Muscle of back (tissue), 11 donors: ENCODE measurements around the gene NIN. TPM values are rescaled to one million over a fixed set of nuclear protein-coding genes. Genes with fewer than 3 reads are reported as not detected.

Experiments
- DNase-seq, 3 donors: peaks; one replicate each; pipeline versions ENCODE4 v3.0.0 to v3.0.0-alpha.2; 2013
- polyA plus RNA-seq, 10 donors: library from polyadenylated mRNA; unstranded; fragments of 120-200 nt; gene quantifications; one replicate each; pipeline ENCODE4 v1.2.1, GENCODE V29; 2013; ENCODE audit not compliant: insufficient read length in 10 of 10

NIN gene
- polyA plus RNA-seq, 10 donors: 29.9 to 50.4 (median 38.7) TPM

GRCh38 chr14:50766338-50766886 is 64.5 kb downstream of the NIN start:
- no peak for DNase-seq

GRCh38 chr14:50763382-50764007 is 67.5 kb downstream of the NIN start:
- peak in 2 of 3 donors; percentile 34 to 86 for DNase-seq

GRCh38 chr14:50762931-50763300 is 68.0 kb downstream of the NIN start:
- no peak for DNase-seq

- DNase-seq: peak in 1 of 3 donors; percentile 78
Observed at GRCh38 chr14:50762001-50762930, 68.7 kb downstream of the NIN start.

GRCh38 chr14:50759800-50760543 is 71.0 kb downstream of the NIN start:
- no peak for DNase-seq

GRCh38 chr14:50758945-50759344 is 72.0 kb downstream of the NIN start:
- no peak for DNase-seq

GRCh38 chr14:50758305-50758704 is 72.7 kb downstream of the NIN start:
- DNase-seq: no peak

- DNase-seq: no peak
Observed at GRCh38 chr14:50757702-50758101, 73.3 kb downstream of the NIN start.

GRCh38 chr14:50756300-50756699 is 74.7 kb downstream of the NIN start:
- DNase-seq: no peak

GRCh38 chr14:50750323-50750722 is 80.6 kb downstream of the NIN start:
- DNase-seq: no peak

GRCh38 chr14:50745401-50746058 is 85.4 kb downstream of the NIN start:
- DNase-seq: no peak

GRCh38 chr14:50744231-50744630 is 86.7 kb downstream of the NIN start:
- DNase-seq: no peak

- no peak for DNase-seq
Observed at GRCh38 chr14:50741567-50741966, 89.4 kb downstream of the NIN start.

- DNase-seq: no peak
Observed at GRCh38 chr14:50740856-50741255, 90.1 kb downstream of the NIN start.

GRCh38 chr14:50739186-50739585 is 91.8 kb downstream of the NIN start:
- no peak for DNase-seq

- peak in 1 of 3 donors; percentile 11 for DNase-seq
Observed at GRCh38 chr14:50736932-50737419, 94.0 kb downstream of the NIN start.

GRCh38 chr14:50734950-50735695 is 95.8 kb downstream of the NIN start:
- peak in 1 of 3 donors; percentile 28 for DNase-seq

GRCh38 chr14:50733494-50733893 is 97.5 kb downstream of the NIN start:
- DNase-seq: no peak

GRCh38 chr14:50728836-50729235 is 102.1 kb downstream of the NIN start:
- DNase-seq: peak in 2 of 3 donors; percentile 27 to 43

GRCh38 chr14:50726372-50727107 is 104.4 kb downstream of the NIN start:
- peak in 2 of 3 donors; percentile 17 to 52 for DNase-seq
